Stimulated activated CD4-positive, alpha-beta T cell treated with anti-CD3 and anti-CD28 coated beads, TNF-alpha, amount 100 ng/mL, for 48 hours (primary cell): ENCODE measurements around the gene CLDN4.
"Not testable (repeated sequence)": the region's sequence is repeated elsewhere in the genome, so short reads cannot be mapped to it uniquely, and the experiment has no call there.

Experiments used
- DNase-seq, 3 donors: peaks; one replicate each; pipeline ENCODE4 v3.0.0-alpha.2; 2020; ENCODE audit warnings: low read depth in 3 of 3

Gene CLDN4

DNA sequence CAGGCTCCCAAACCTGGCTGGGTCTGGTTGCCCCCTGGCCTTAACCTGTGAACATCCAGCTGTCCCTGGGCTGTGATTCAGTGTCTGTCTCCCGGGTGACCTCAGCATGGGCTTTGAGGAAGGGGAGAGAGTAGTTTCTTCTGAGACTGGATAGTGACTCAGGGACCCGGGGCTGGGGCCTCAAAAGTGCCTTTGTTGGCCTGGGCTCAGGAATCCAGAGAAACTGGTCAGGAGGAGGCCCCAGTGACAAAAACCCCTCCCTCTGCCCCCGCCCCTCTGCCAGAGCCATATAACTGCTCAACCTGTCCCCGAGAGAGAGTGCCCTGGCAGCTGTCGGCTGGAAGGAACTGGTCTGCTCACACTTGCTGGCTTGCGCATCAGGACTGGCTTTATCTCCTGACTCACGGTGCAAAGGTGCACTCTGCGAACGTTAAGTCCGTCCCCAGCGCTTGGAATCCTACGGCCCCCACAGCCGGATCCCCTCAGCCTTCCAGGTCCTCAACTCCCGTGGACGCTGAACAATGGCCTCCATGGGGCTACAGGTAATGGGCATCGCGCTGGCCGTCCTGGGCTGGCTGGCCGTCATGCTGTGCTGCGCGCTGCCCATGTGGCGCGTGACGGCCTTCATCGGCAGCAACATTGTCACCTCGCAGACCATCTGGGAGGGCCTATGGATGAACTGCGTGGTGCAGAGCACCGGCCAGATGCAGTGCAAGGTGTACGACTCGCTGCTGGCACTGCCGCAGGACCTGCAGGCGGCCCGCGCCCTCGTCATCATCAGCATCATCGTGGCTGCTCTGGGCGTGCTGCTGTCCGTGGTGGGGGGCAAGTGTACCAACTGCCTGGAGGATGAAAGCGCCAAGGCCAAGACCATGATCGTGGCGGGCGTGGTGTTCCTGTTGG lies at the start of gene CLDN4:
TSS of gene CLDN4 (plus strand) at position 316 of the 903 bp plus-strand sequence. CDS start at position 522, 206 bp downstream.
- DNase-seq = no peak

DNA sequence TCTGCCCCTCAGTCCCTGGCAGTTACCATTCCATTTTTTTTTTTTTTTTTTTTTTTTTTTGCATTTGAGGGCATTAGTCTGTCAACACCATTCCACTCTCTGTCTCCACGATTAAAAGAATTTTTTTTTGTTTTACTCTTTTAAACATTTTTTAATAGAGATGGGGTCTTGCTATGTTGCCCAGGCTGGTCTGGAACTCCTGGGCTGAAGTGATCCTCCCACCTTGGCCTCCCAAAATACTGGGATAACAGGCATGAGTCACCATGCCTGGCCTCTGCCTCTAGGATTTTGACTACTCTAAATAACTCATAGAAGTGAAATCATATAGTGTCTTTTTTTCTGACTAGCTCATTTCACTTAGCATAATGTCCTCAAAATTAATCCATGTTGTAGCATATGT lies 44.2 kb upstream of the CLDN4 start:
- no peak for DNase-seq

GRCh38 chr7:73787786-73788048 lies 43.1 kb upstream of the CLDN4 start:
- DNase-seq = not testable (repeated sequence)

DNA sequence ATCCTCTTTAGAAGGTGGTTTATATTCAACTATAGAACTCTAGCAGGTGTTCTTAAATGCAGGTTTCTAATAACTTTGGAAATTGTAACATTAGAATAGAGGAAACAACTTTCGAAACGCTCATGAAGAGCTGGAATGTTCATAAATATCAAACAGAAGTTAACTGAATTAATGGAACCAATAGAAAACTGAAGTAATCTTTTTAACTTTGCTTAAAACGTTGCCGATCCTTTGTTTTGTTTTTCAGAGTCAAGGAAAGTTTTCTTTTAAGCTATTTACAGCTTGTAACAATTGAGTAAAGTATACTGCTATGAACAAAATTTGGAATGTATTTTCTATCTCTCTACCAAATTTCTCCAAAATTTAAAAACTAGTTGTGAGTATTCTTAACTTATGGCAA lies 41.7 kb upstream of the CLDN4 start:
- DNase-seq = no peak

- not testable (repeated sequence) for DNase-seq
Measured at GRCh38 chr7:73791170-73791690, 39.6 kb upstream of the CLDN4 start.

GRCh38 chr7:73795188-73795587 lies 35.6 kb upstream of the CLDN4 start:
- not testable (repeated sequence) for DNase-seq

DNA sequence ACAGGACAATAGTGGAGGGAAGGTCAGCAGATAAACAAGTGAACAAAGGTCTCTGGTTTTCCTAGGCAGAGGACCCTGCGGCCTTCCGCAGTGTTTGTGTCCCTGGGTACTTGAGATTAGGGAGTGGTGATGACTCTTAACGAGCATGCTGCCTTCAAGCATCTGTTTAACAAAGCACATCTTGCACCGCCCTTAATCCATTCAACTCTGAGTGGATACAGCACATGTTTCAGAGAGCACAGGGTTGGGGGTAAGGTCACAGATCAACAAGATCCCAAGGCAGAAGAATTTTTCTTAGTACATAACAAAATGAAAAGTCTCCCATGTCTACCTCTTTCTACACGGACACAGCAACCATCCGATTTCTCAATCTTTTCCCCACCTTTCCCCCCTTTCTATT lies 34.1 kb upstream of the CLDN4 start:
- not testable (repeated sequence) for DNase-seq

GRCh38 chr7:73797176-73797575 lies 33.6 kb upstream of the CLDN4 start:
- not testable (repeated sequence) for DNase-seq

DNA sequence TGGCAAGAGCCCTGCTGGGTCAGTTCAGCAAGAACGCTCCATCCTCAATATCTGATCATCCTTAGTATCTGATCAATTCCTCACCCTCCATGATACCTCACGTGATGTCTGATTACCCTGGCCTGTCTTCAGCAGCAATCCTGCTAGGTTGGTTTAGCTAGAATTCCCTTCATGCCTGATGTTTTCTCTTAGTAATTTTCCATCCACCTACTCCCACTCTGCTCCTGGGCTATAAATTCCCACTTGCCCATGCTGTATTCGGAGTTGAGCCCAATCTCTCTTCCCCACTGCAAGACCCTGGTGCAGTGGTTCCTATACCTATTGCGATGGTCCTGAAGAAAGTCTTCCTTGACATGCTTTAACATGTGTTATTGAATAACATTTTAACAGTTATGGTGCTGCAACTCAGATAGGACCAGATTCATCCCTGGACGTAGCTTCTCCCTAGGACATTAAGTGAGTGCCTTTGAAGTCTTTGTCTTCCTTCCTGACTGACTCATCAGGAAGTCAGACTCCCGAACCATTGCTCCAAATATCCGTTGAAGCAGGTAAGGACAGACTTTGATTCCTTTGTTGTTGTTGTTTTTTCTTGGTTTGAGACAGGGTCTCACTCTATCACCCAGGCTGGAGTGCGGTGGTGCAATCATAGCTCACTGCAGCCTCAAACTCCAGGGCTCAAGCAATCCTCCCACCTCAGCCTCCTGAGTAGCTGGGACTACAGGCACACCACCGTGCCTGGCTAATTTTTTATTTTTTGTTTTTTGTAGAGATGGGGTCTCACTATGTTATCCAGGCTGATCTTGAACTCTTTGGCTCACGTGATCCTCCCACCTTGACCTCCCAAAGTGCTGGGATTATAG lies 31.3 kb upstream of the CLDN4 start:
- no peak for DNase-seq

GRCh38 chr7:73801577-73801976 lies 29.2 kb upstream of the CLDN4 start:
- no peak for DNase-seq

DNA sequence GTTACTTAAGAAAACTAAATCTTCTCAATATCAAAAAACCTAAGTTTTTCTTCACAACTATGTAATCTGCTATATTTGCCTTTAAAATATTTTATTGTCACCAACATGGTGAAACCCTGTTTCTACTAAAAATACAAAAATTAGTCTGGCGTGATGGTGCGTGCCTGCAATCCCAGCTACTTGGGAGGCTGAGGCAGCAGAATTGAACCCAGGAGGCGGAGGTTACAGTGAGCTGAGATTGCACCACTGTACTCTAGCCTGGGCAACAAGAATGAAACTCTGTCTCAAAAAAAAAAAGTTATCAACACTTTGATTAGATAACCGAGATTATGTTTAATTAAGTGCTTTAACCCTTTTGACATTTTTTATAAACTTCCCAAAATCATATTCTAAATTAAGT lies 28.3 kb upstream of the CLDN4 start:
- no peak for DNase-seq

DNA sequence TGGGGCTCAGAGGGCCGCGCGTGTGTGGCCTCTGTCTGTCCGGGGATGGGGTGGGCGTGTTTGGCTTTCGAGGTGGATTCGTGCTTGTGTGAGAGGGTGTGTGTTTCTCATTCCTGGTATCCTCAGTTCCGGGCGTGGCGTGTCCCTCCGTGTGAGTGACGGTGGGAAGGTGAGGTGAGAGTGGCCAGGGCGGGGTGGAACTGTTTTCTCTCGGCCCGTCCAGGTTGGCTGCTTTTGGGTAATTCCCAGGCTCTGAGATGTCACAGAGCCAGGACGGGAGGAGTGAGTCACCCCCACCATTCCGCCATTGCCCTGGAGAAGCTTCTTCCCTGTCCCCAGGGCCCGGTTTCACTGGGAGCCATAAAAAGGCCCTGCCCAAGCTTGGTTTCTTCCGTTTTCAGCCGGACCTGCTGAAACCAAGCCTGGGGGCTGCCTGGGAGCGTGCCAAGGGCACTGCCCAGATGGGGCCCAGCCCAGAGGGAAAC lies 21.3 kb upstream of the CLDN4 start:
- DNase-seq = no peak

GRCh38 chr7:73810998-73811360 lies 19.8 kb upstream of the CLDN4 start:
- no peak for DNase-seq

DNA sequence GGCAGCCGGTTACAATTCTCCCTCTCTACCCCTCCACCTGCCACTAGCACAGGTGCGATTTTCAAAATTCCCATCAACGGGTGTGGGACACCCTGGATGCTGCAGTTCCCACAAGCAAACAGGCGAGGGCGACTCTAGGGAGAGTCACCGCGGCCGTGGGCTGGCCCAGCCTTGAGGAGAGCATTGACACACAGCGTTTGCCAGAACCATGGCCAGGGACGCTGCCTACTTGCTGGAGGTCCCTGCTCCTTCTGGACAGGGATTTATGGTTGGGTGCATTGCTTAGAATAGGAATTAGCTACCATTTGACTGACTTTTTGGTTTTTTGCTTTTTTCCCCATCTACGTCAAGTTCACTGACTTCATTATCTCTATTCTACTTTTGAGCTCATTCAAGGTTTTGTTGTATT lies 19.0 kb upstream of the CLDN4 start:
- DNase-seq = peak; percentile 28 to 42 (median 35)

DNA sequence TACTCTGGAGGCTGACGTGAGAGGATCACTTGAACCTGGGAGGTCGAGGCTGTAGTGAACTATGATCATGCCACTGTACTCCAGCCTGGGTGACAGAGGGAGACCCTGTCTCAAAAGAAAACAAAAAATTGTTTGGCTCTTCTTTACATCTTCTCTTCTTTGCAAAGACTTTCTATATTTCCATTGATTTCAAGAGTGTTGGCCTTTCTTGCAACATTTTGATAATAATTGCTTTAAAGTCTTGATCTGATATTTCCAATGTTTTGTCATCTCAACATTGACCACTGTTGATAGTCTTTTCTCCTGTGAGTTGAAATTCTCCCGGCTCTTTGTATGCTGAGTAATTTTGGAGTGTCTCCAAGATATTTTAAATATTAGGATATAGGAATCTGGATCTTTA lies 17.8 kb upstream of the CLDN4 start:
- no peak for DNase-seq

DNA sequence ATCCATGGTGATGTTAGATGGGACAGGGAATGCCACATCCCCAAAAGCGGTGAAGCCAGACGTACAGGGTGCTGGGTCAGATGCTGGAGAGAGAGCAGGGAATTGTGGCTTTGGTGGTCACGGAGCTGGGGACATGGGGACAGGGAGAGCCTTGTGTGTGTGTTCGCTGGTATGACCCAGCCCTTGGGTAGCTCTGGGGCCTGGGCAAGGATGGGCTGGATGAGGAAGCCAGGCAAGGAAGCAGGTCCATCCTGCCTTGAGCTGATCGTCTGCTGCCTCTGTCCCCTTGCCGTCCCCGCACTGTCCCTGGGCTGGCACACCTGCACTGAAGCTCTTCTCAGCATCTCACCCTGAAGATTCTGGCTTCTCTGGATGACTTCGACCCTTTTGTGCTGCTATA lies 15.4 kb upstream of the CLDN4 start:
- no peak for DNase-seq

DNA sequence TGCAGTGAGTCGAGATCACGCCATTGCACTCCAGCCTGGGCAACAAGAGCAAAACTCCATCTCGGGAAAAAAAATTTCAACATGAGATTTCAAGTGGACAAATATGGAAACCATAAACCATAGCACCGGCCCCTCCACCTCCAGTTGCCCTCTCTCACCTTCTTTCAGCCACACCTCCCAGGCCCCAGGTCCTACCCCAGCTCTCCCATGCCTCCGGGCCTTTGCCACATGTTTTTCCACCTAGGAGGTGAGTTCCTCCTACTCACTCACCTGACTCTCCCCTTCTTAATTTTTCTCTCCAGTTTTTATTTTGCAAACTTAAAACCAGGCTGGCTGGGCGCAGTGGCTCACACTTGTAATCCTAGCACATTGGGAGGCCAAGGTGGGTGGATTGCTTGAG lies 13.7 kb upstream of the CLDN4 start:
- no peak for DNase-seq

GRCh38 chr7:73820013-73820412 lies 10.8 kb upstream of the CLDN4 start:
- no peak for DNase-seq

DNA sequence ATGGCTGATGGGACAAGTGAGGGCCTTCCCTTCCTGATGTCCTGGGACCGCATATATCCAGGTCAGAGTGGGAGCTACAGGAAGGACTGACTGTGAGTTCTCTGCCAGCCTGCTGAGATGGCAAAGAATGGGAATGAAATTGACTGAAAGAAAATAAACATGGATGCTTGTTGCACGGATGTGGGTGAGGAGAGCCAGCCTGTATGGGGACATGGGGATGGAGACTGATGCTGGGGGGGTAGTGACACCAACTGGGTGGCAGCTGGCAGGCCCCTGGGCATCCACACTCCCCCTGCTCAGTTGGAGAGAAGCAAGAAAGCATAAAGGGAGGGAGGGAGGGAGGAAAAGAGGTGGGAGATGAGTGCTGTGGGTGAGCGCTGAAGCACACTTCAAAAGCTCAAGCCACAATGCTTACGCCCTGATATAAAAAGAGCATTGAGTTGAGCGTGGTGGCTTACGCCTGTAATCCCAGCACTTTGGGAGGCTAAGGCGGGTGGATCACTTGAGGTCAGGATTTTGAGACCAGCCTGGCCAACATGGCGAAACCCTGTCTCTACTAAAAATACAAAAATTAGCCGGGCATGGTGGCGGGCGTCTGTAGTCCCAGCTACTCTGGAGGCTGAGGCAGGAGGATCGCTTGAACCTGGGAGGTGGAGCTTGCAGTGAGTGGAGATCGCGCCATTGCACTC lies 9.1 kb upstream of the CLDN4 start:
- DNase-seq = not testable (repeated sequence)

DNA sequence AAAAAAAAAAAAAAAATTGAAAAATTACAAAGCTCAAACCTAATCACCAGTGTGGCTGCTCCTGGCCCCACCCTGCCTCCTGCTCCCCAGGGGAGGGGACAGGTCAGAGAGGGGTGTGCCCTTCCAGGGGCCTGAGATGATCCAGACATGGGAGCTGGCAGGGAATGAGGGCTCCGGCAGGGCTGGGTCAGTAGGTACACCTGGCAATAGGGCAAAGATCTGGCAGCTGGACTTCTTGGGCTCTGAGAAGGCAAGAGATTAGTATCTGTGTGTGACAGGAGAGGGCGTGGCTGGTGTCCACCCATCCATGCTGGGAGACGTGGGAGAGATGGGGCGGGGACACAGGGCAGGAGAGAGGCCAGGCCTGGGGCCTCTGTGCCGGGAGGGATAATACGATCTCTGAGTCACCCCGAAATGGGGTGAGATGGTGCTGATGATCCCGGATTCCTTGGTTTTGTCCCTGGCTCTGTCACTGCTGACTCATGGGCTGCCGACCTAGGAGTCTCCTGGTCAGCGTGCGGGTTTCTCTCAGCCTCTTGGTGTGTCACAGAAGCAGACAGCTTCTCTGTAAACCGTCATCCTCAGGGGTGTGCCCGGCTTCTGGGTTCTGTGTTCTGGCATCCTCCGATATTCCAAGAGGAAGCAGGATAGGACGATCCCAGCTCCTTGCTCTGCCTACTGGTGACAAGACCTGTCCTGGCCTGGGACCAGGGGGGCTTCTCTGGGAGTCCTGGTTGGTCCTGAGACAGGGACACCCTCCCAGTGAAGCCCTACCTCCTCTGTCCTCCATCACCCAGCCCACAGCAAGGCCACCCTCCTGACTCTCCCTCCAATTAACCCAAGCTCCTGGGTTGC lies 8.2 kb upstream of the CLDN4 start:
- DNase-seq = no peak

- DNase-seq = no peak
Measured at GRCh38 chr7:73823257-73823656, 7.5 kb upstream of the CLDN4 start.
